MM.1S (cell line): Measurements from ENCODE around the gene MAGI2.

Experiments
- EZH2 ChIP-seq: fragments of 300-600 bp; sonication (generic); optimal IDR thresholded peaks from 2 replicates; pipeline ENCODE3; 2017; ENCODE audit warnings: low read depth, mild to moderate bottlenecking, antibody characterized with exemption, low read length, mixed read lengths
- TF ChIP-seq, protein P1 (sequence below): fragments of 300-600 bp; sonication (generic); IDR thresholded peaks from 2 replicates; pipeline ENCODE4 v1.5.1; 2016; ENCODE audit warnings: antibody characterized with exemption, low read length, mixed read lengths

GRCh38 chr7:78788464-78788863, 665.0 kb downstream of the MAGI2 start:
- TF ChIP-seq, protein P1, sequence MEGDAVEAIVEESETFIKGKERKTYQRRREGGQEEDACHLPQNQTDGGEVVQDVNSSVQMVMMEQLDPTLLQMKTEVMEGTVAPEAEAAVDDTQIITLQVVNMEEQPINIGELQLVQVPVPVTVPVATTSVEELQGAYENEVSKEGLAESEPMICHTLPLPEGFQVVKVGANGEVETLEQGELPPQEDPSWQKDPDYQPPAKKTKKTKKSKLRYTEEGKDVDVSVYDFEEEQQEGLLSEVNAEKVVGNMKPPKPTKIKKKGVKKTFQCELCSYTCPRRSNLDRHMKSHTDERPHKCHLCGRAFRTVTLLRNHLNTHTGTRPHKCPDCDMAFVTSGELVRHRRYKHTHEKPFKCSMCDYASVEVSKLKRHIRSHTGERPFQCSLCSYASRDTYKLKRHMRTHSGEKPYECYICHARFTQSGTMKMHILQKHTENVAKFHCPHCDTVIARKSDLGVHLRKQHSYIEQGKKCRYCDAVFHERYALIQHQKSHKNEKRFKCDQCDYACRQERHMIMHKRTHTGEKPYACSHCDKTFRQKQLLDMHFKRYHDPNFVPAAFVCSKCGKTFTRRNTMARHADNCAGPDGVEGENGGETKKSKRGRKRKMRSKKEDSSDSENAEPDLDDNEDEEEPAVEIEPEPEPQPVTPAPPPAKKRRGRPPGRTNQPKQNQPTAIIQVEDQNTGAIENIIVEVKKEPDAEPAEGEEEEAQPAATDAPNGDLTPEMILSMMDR, result no peak
- TF ChIP-seq EZH2, result no peak
